ENCODE measurements around the gene ADCY2. TPM values are rescaled to one million over a fixed set of nuclear protein-coding genes. Genes with fewer than 3 reads are reported as not detected.

The ADCY2 gene
- polyA plus RNA-seq, 1 of the 3 experiments (the other 2 are of a cell fraction), result not detected

DNA sequence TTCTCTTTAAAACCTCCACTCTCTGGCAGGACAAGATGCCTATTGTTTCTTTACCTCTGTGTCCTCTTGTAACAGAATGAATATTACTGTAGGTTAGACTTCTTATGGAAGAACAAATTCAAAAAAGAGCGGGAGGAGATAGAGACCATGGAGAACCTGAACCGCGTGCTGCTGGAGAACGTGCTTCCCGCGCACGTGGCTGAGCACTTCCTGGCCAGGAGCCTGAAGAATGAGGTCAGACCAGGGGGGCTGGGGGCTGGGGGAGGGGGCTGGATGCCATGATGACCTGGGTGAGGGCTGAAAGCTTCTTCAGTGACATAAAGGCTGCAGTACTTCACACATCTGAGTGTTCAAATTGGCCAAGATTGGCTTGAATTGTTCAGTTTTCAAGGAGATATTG, 393.6 kb downstream of the ADCY2 start:
- no peak overlapping the region for H3K4me3 ChIP-seq (ENCODE audit: low read depth in 2 of 2, low read length in 1 of 2)
- H3K79me2 ChIP-seq (ENCODE audit: insufficient read depth), result no peaks in the 10 kb centered on the region
- no peak overlapping the region for H2AFZ ChIP-seq (ENCODE audit: low read depth)
- no peak overlapping the region for H3K9ac ChIP-seq
- DNase-seq, result no peak
- H3K9me2 ChIP-seq, result no peaks in the 10 kb centered on the region
- H3K9me3 ChIP-seq, result no peaks in the 10 kb centered on the region
- no peak overlapping the region for H3K4me2 ChIP-seq
- 35% methylated on average over 7 of the region's 7 CpGs for WGBS (ENCODE audit: low lambda C conversion rate)
- H4K20me1 ChIP-seq (ENCODE audit: insufficient read depth), result no peaks in the 10 kb centered on the region
- no peaks in the 10 kb centered on the region for H3K36me3 ChIP-seq (replicated peaks in 1 of 2; ENCODE audit: control insufficient read depth in 1 of 2, insufficient read depth in 2 of 2, low read length in 1 of 2)
- ChIA-PET CTCF (interaction anchor here (1.1 to 1.5 kb wide), 2 partner anchors 9 to 26 kb away, joined by 3 to 4 read pairs; no protein-coding TSS in a partner anchor), POLR2A (no interaction called here)
- peaks cover 21% of the 10 kb centered on the region for H3K27me3 ChIP-seq (ENCODE audit: insufficient read depth)
- no peaks in the 10 kb centered on the region for H3K4me1 ChIP-seq (ENCODE audit: control insufficient read depth in 1 of 2, insufficient read depth in 2 of 2, low read depth in 1 of 2, low read length in 1 of 2)
- H3F3A ChIP-seq (replicated peaks; ENCODE audit: insufficient read depth), result no peaks in the 10 kb centered on the region
- no peak overlapping the region for H3K27ac ChIP-seq (ENCODE audit: low read depth in 2 of 2, low read length in 1 of 2)
- TF ChIP-seq YY1 (IDR thresholded peaks at IDR 0.05; ENCODE audit: low read depth), result no peak
- TF ChIP-seq SMC3 (IDR thresholded peaks at IDR 0.05; ENCODE audit: low read depth, low read length), result no peak
- TF ChIP-seq SIN3A (IDR thresholded peaks at IDR 0.05; ENCODE audit: borderline replicate concordance, low read depth, low read length), result no peak
- no peak for TF ChIP-seq CHD2 (IDR thresholded peaks at IDR 0.05; ENCODE audit: low read length, partially characterized antibody)
- no peak for TF ChIP-seq PBX3 (IDR thresholded peaks at IDR 0.05)
- TF ChIP-seq RAD21 (IDR thresholded peaks at IDR 0.05; ENCODE audit: low read length), result no peak
- TF ChIP-seq, protein P1, sequence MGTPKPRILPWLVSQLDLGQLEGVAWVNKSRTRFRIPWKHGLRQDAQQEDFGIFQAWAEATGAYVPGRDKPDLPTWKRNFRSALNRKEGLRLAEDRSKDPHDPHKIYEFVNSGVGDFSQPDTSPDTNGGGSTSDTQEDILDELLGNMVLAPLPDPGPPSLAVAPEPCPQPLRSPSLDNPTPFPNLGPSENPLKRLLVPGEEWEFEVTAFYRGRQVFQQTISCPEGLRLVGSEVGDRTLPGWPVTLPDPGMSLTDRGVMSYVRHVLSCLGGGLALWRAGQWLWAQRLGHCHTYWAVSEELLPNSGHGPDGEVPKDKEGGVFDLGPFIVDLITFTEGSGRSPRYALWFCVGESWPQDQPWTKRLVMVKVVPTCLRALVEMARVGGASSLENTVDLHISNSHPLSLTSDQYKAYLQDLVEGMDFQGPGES (IDR thresholded peaks at IDR 0.05; ENCODE audit: low read depth, low read length), result no peak
- TF ChIP-seq JUND (IDR thresholded peaks at IDR 0.05), result no peak
- no peak for TF ChIP-seq NRF1 (IDR thresholded peaks at IDR 0.05; ENCODE audit: low read depth, low read length)
- TF ChIP-seq, protein P2, sequence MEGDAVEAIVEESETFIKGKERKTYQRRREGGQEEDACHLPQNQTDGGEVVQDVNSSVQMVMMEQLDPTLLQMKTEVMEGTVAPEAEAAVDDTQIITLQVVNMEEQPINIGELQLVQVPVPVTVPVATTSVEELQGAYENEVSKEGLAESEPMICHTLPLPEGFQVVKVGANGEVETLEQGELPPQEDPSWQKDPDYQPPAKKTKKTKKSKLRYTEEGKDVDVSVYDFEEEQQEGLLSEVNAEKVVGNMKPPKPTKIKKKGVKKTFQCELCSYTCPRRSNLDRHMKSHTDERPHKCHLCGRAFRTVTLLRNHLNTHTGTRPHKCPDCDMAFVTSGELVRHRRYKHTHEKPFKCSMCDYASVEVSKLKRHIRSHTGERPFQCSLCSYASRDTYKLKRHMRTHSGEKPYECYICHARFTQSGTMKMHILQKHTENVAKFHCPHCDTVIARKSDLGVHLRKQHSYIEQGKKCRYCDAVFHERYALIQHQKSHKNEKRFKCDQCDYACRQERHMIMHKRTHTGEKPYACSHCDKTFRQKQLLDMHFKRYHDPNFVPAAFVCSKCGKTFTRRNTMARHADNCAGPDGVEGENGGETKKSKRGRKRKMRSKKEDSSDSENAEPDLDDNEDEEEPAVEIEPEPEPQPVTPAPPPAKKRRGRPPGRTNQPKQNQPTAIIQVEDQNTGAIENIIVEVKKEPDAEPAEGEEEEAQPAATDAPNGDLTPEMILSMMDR (IDR thresholded peaks at IDR 0.05), result no peak
- no peak for TF ChIP-seq RXRA (IDR thresholded peaks at IDR 0.05; ENCODE audit: borderline replicate concordance, low read depth)
- no peak for TF ChIP-seq TCF12 (IDR thresholded peaks at IDR 0.05)

- CTCF ChIA-PET, result interaction anchor here (1.5 kb wide), 1 partner anchor 10 kb away, joined by 3 read pairs; no protein-coding TSS in a partner anchor
- H3K9me2 ChIP-seq, result no peaks in the 10 kb centered on the region
- no peak for DNase-seq
- no peaks in the 10 kb centered on the region for H3K79me2 ChIP-seq (ENCODE audit: insufficient read depth)
- H3F3A ChIP-seq (replicated peaks; ENCODE audit: insufficient read depth), result no peaks in the 10 kb centered on the region
- WGBS (ENCODE audit: low lambda C conversion rate), result 4% methylated on average over 4 of the region's 5 CpGs
- H3K4me3 ChIP-seq (ENCODE audit: low read depth in 2 of 2, low read length in 1 of 2), result no peak overlapping the region
- no peak overlapping the region for H2AFZ ChIP-seq (ENCODE audit: low read depth)
- H3K9me3 ChIP-seq, result no peaks in the 10 kb centered on the region
- no peaks in the 10 kb centered on the region for H4K20me1 ChIP-seq (ENCODE audit: insufficient read depth)
- no peak overlapping the region for H3K4me2 ChIP-seq
- no peaks in the 10 kb centered on the region for H3K36me3 ChIP-seq (replicated peaks in 1 of 2; ENCODE audit: control insufficient read depth in 1 of 2, insufficient read depth in 2 of 2, low read length in 1 of 2)
- POLR2A ChIA-PET, result no interaction called here
- no peak overlapping the region for H3K9ac ChIP-seq
- no peaks in the 10 kb centered on the region for H3K4me1 ChIP-seq (ENCODE audit: control insufficient read depth in 1 of 2, insufficient read depth in 2 of 2, low read depth in 1 of 2, low read length in 1 of 2)
- no peak overlapping the region for H3K27ac ChIP-seq (ENCODE audit: low read depth in 2 of 2, low read length in 1 of 2)
- H3K27me3 ChIP-seq (ENCODE audit: insufficient read depth), result peaks cover 10% of the 10 kb centered on the region
- TF ChIP-seq REST (IDR thresholded peaks at IDR 0.05; ENCODE audit: low read depth, low read length) (no peak), NFIC (IDR thresholded peaks at IDR 0.05; ENCODE audit: borderline replicate concordance) (no peak), ELF1 (IDR thresholded peaks at IDR 0.05) (no peak), FOXM1 (IDR thresholded peaks at IDR 0.05; ENCODE audit: low read depth) (no peak), EP300 (IDR thresholded peaks at IDR 0.05; ENCODE audit: borderline replicate concordance in 1 of 2, low read depth in 1 of 2, low read length in 1 of 2) (no peak), GABPA (IDR thresholded peaks at IDR 0.05; ENCODE audit: low read depth) (no peak), NRF1 (IDR thresholded peaks at IDR 0.05; ENCODE audit: low read depth, low read length) (no peak), TCF12 (IDR thresholded peaks at IDR 0.05) (no peak), JUND (IDR thresholded peaks at IDR 0.05) (no peak), GATA2 (CRISPR knock-in tag; IDR thresholded peaks at IDR 0.05) (no peak)
- TF ChIP-seq, protein P3, sequence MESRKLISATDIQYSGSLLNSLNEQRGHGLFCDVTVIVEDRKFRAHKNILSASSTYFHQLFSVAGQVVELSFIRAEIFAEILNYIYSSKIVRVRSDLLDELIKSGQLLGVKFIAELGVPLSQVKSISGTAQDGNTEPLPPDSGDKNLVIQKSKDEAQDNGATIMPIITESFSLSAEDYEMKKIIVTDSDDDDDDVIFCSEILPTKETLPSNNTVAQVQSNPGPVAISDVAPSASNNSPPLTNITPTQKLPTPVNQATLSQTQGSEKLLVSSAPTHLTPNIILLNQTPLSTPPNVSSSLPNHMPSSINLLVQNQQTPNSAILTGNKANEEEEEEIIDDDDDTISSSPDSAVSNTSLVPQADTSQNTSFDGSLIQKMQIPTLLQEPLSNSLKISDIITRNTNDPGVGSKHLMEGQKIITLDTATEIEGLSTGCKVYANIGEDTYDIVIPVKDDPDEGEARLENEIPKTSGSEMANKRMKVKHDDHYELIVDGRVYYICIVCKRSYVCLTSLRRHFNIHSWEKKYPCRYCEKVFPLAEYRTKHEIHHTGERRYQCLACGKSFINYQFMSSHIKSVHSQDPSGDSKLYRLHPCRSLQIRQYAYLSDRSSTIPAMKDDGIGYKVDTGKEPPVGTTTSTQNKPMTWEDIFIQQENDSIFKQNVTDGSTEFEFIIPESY (IDR thresholded peaks at IDR 0.05; ENCODE audit: borderline replicate concordance, low read depth), result no peak
These were observed 398.0 kb downstream of the ADCY2 start for GRCh38 chr5:7793895-7794294.

Measured in SK-N-SH (cell line).